Fibroblast of skin of left biceps (primary cell): ENCODE data around the gene PITPNM1.

Experiments
- DNase-seq, 2 experiments: peaks; one replicate each; pipeline ENCODE4 v3.0.0-alpha.2; 2013; ENCODE audit warnings: low read depth in 2 of 2

The PITPNM1 gene

GRCh38 chr11:67503119-67504004 is 1.8 kb downstream of the PITPNM1 start:
- DNase-seq, result no peak

GRCh38 chr11:67502328-67502979 is 2.7 kb downstream of the PITPNM1 start:
- no peak for DNase-seq

- DNase-seq, result no peak
These were observed 3.3 kb downstream of the PITPNM1 start for GRCh38 chr11:67501854-67502253.

GRCh38 chr11:67500831-67501715 is 4.1 kb downstream of the PITPNM1 start:
- no peak for DNase-seq

GRCh38 chr11:67500484-67500821 is 4.7 kb downstream of the PITPNM1 start:
- DNase-seq, result no peak

- DNase-seq, result no peak
These were observed 5.2 kb downstream of the PITPNM1 start for GRCh38 chr11:67499808-67500483.

- no peak for DNase-seq
These were observed 6.6 kb downstream of the PITPNM1 start for GRCh38 chr11:67498544-67498972.

GRCh38 chr11:67497656-67498291 is 7.4 kb downstream of the PITPNM1 start:
- no peak for DNase-seq

- DNase-seq, result no peak
These were observed 9.1 kb downstream of the PITPNM1 start for GRCh38 chr11:67496113-67496512.

- no peak for DNase-seq
These were observed 9.7 kb downstream of the PITPNM1 start for GRCh38 chr11:67495234-67496005.

- no peak for DNase-seq
These were observed 10.6 kb downstream of the PITPNM1 start for GRCh38 chr11:67494371-67495233.

- no peak for DNase-seq
These were observed 11.4 kb downstream of the PITPNM1 start for GRCh38 chr11:67493548-67494370.

GRCh38 chr11:67492801-67493547 is 12.2 kb downstream of the PITPNM1 start:
- no peak for DNase-seq

GRCh38 chr11:67492069-67492727 is 13.0 kb downstream of the PITPNM1 start:
- no peak for DNase-seq

GRCh38 chr11:67491276-67492068 is 13.7 kb downstream of the PITPNM1 start:
- DNase-seq, result no peak

- DNase-seq, result no peak
These were observed 14.5 kb downstream of the PITPNM1 start for GRCh38 chr11:67490727-67491065.
